A673 (cell line): ENCODE measurements around the gene SLC25A29.

Experiments used
- CTCF ChIP-seq: fragments of 300-800, 200-600 bp; sonication (generic); conservative IDR thresholded peaks from 2 replicates; pipeline ENCODE4 v1.5.1; 2017; ENCODE audit warnings: low read depth, mild to moderate bottlenecking, antibody characterized with exemption, low read length, moderate library complexity, mixed read lengths
- EZH2 ChIP-seq: fragments of 200-600 bp; sonication (generic); IDR thresholded peaks from 2 replicates; pipeline ENCODE4 v1.6.1; 2017; ENCODE audit warnings: borderline replicate concordance, low read depth, mild to moderate bottlenecking, mixed read lengths, antibody characterized with exemption, low read length; ENCODE audit not compliant: poor library complexity, severe bottlenecking

GRCh38 chr14:100333311-100333710 lies 27.1 kb upstream of the SLC25A29 start:
- no peak for TF ChIP-seq CTCF
- no peak for TF ChIP-seq EZH2
